ENCODE results near the gene RPS6KA5.
"Not testable (repeated sequence)": the region's sequence is repeated elsewhere in the genome, so short reads cannot be mapped to it uniquely, and the experiment has no call there.

Gene RPS6KA5

DNA sequence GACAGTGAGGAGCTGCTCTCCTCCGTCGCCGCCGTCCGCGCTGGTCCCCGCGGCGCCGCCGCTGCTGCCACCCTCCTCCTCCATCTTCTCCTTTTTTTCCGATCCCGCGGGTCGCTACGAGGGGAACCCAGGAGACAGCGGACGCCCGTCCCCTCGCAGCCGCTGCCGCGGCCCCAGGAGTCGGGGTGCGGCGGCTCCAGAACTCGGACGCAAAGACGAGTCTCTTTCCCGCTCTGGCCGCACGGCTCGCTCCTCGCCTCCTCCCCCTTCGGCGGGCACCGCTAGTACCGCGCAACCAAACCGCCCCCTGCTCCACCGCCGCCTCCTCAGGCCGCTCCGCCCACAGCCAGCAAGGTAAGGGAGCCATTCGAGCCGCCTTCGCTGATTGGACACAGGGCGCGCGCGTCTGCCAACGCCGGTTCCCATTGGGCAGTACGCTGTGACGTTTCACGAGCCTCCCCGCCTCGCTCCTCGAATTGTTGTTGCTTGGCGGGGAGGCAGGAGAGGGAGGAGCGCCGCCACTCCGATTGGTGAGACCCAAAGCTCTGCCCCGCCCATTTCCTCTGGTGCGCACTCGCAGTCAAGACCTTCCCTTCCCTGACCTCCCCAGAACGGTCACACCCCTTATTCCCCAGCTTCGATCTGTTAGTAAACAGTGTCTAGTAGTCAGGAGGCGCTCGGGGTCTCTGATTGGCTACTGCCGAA is at the start of gene RPS6KA5:
TSS of gene RPS6KA5 (minus strand) at position 291 of the 705 bp plus-strand sequence. CDS start at position 84, 207 bp downstream.
- no peaks in the 10 kb centered on the region for H3K9me3 Mint-ChIP-seq
- H3K27me3 Mint-ChIP-seq (ENCODE audit: low read depth) = no peaks in the 10 kb centered on the region
- peak within 1 kb of the TSS; percentile 64 for H3K27ac Mint-ChIP-seq
- H3K36me3 Mint-ChIP-seq (ENCODE audit: low read depth) = peaks cover 47% of the 10 kb centered on the region
- peaks cover 54% of the 10 kb centered on the region for H3K4me1 Mint-ChIP-seq (ENCODE audit: low read depth)
- peak; percentile 100 for DNase-seq (ENCODE audit: low spot score)
- peak within 1 kb of the TSS; percentile 86 for H3K4me3 Mint-ChIP-seq

DNA sequence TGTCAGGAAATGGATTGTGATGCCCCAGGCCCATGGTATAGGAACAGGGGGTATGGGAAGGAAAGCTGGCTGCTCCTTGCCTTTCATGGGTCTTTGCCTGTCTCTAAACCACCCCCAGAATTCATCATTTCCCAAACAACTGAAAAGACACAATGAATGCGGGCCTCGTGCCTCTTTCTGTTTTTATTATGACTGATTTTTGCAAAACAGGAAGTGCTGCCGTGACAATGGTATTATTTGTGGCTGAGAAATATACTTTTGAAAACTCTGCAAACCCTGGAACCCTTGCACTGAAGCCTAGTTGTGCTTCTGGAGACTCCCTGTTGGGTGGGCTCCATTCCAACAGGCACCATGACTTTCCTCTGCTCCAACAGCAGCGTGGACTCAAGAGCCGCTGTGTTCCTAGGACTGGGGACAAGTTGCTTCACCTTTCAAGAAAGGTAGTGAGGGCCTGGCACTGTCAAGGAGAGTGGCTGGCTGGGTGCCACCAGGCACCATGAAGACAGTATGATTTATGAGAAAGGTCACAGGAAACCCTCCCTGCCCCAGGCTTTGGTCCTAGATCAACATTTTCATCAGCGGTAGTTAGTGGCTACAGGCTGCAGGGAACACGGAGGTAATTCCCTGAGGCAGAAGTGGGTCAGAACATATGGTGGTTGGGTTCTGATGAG is 48.6 kb upstream of the RPS6KA5 start:
- H3K27ac Mint-ChIP-seq = peak overlapping the region; percentile 96
- H3K4me3 Mint-ChIP-seq = peak overlapping the region; percentile 44
- peaks cover 16% of the 10 kb centered on the region for H3K36me3 Mint-ChIP-seq (ENCODE audit: low read depth)
- H3K9me3 Mint-ChIP-seq = no peaks in the 10 kb centered on the region
- no peaks in the 10 kb centered on the region for H3K27me3 Mint-ChIP-seq (ENCODE audit: low read depth)
- peak; percentile 40 for DNase-seq (ENCODE audit: low spot score)
- H3K4me1 Mint-ChIP-seq (ENCODE audit: low read depth) = peaks cover 49% of the 10 kb centered on the region

DNA sequence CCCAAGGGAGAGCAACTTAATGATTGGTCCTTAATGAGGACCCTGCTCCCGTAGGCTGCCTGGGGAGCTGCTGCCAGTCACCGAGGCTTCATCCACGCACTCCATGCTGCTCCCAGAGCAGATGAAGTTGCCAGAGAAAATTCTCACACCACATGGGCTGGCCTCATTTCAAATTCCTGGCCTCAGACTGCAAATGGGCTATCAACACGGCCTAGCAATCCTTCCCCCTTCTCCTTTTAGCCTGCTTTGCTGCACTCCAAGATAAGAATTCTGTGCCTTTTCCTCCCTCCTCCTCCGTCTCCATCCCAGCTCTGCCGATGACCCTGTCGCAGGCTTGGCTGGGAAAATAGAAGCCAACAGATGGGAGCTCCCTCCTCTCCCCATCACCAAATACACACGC is 42.7 kb upstream of the RPS6KA5 start:
- no peaks in the 10 kb centered on the region for H3K27me3 Mint-ChIP-seq (ENCODE audit: low read depth)
- no peak overlapping the region for H3K4me3 Mint-ChIP-seq
- DNase-seq (ENCODE audit: low spot score) = no peak
- peaks cover 9% of the 10 kb centered on the region for H3K36me3 Mint-ChIP-seq (ENCODE audit: low read depth)
- no peaks in the 10 kb centered on the region for H3K9me3 Mint-ChIP-seq
- H3K4me1 Mint-ChIP-seq (ENCODE audit: low read depth) = peaks cover 29% of the 10 kb centered on the region
- H3K27ac Mint-ChIP-seq = no peak overlapping the region

DNA sequence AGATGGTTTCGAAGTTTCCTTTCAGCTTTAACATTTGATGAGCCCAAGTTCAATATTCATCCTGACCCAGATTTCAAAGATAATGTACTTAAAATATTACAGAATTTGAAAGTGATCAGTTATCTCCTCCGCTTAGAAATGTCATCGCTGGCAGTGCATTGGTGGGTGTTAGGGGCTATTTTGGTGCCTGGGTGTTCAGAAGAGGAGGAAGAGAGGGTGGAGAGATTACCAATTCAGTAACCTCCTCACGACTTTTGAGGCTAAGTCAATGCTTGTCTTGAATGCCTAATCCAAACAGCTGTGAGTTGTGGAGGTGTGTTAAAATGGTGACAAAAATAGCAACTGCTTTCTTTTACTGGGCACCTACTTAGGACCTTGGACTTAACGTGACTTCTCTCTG is 39.7 kb upstream of the RPS6KA5 start:
- Mint-ChIP-seq H3K27ac (peak overlapping the region; percentile 76), H3K4me3 (peak overlapping the region; percentile 45), H3K9me3 (no peaks in the 10 kb centered on the region), H3K4me1 (ENCODE audit: low read depth) (peaks cover 24% of the 10 kb centered on the region), H3K36me3 (ENCODE audit: low read depth) (peaks cover 9% of the 10 kb centered on the region), H3K27me3 (ENCODE audit: low read depth) (no peaks in the 10 kb centered on the region)
- peak; percentile 65 for DNase-seq (ENCODE audit: low spot score)

DNA sequence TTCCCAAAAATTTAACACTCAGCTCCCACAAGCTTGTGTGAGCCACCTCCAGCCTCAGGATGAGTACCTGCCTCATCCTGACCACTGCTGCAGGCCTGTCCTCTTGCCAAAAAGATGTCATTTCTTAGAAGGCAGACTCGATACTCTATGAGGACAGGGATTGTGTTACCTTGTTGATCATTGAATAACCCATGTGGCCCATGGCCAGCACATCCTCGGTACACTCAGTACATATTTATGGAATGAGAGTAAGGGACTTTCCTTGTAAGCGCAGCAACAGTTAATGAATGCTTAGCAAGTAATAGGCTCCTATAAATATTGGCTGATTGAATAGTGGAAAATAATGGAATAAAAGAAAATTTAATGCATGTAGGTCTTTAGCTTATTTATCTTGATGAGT is 38.1 kb upstream of the RPS6KA5 start:
- Mint-ChIP-seq H3K4me1 (ENCODE audit: low read depth) (peaks cover 23% of the 10 kb centered on the region), H3K27ac (no peak overlapping the region), H3K27me3 (ENCODE audit: low read depth) (no peaks in the 10 kb centered on the region), H3K36me3 (ENCODE audit: low read depth) (peaks cover 9% of the 10 kb centered on the region), H3K4me3 (no peak overlapping the region), H3K9me3 (no peaks in the 10 kb centered on the region)
- DNase-seq (ENCODE audit: low spot score) = no peak

DNA sequence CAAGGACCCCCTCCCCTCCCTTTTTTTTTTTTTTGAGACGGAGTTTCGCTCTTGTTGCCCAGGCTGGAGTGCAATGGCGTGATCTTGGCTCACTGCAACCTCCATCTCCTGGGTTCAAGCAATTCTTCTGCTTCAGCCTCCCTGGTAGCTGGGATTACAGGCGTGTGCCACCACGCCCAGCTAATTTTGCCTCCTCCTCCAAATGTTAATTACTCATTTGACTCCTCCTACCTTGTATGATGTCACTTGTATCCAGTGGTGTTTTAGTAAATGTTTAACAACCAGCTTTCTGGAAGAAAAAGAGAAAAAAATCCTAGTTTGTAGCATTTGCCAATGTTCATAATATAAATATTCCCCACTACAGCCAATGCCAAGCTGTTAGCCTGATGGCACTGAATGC is 37.2 kb upstream of the RPS6KA5 start:
- H3K4me1 Mint-ChIP-seq (ENCODE audit: low read depth) = peaks cover 19% of the 10 kb centered on the region
- H3K36me3 Mint-ChIP-seq (ENCODE audit: low read depth); DNase-seq (ENCODE audit: low spot score); H3K27ac Mint-ChIP-seq; H3K4me3 Mint-ChIP-seq; H3K9me3 Mint-ChIP-seq; H3K27me3 Mint-ChIP-seq (ENCODE audit: low read depth): not testable (repeated sequence)

DNA sequence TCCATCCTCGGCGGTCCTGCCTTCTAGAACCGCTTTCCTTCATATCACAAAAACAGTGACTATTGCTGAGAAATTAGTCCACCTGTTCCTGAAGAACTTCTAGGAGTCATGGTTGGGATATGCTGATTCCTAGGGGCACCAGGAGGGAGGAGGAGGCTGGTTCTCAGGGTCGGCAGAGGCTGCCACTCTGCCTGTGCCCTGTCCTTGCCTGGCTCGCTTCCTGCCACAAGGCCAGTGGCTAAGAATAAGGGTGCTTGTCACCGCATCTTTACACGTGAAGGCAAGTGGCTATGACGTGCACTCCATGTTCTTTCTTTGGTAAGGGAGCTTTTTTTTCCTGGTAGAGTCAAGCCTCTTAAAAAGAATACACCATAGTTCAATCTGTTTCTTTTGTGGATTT is 34.7 kb upstream of the RPS6KA5 start:
- no peak for DNase-seq (ENCODE audit: low spot score)
- no peak overlapping the region for H3K27ac Mint-ChIP-seq
- H3K27me3 Mint-ChIP-seq (ENCODE audit: low read depth) = no peaks in the 10 kb centered on the region
- H3K36me3 Mint-ChIP-seq (ENCODE audit: low read depth) = peaks cover 5% of the 10 kb centered on the region
- peaks cover 15% of the 10 kb centered on the region for H3K4me1 Mint-ChIP-seq (ENCODE audit: low read depth)
- H3K4me3 Mint-ChIP-seq = no peak overlapping the region
- no peaks in the 10 kb centered on the region for H3K9me3 Mint-ChIP-seq

DNA sequence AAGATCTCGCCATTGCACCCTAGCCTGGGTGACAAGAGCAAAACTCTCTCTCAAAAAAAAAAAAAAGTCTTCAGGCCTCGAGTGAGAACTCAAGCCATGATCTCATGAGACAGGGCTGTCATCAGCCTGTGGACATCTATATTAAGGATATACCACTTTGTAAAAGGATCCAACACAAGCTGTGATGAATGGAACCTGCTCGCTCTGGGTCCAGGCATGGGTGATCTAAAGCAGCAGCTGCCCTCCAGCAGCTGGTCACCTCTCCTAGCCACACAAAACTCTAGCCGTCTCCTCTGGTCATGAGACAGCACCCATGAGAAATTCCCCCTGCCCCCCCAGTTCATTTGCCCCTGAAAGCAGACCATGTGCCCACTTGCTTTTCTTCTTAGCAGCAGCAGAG is 34.3 kb upstream of the RPS6KA5 start:
- Mint-ChIP-seq H3K9me3 (no peaks in the 10 kb centered on the region), H3K4me3 (no peak overlapping the region), H3K27me3 (ENCODE audit: low read depth) (no peaks in the 10 kb centered on the region), H3K27ac (no peak overlapping the region), H3K36me3 (ENCODE audit: low read depth) (peaks cover 4% of the 10 kb centered on the region), H3K4me1 (ENCODE audit: low read depth) (peaks cover 12% of the 10 kb centered on the region)
- DNase-seq (ENCODE audit: low spot score) = no peak

DNA sequence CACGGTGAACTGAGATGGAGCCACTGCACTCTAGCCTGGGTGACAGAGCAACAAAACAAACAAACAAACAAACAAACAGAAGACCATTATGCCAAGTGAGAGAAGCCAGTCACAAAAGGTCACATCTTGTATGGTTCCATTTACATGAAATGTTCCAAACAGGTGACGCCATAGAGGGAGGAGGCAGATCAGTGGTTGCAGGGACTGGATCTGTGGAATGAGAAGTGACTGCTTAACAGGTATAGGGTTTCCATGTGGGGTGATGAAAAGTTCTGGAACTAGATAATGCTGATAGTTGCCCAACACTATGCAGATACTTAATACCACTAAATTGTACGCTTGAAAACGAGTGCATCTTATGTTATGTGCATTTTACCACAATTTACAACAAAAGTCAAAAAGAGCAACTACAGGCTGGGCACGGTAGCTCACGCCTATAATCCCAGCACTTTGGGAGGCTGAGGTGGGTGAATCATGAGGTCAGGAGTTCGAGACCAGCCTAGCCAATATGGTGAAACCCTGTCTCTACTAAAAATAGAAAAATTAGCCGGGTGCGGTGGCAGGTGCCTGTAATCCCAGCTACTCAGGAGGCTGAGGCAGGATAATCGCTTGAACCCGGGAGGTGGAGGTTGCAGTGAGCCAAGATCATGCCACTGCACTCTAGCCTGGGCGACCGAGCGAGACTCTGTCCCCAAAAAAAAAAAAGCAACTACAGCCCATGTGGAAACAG is 33.5 kb upstream of the RPS6KA5 start:
- H3K4me3 Mint-ChIP-seq; DNase-seq (ENCODE audit: low spot score); H3K27ac Mint-ChIP-seq; H3K4me1 Mint-ChIP-seq (ENCODE audit: low read depth); H3K27me3 Mint-ChIP-seq (ENCODE audit: low read depth); H3K36me3 Mint-ChIP-seq (ENCODE audit: low read depth); H3K9me3 Mint-ChIP-seq: not testable (repeated sequence)

DNA sequence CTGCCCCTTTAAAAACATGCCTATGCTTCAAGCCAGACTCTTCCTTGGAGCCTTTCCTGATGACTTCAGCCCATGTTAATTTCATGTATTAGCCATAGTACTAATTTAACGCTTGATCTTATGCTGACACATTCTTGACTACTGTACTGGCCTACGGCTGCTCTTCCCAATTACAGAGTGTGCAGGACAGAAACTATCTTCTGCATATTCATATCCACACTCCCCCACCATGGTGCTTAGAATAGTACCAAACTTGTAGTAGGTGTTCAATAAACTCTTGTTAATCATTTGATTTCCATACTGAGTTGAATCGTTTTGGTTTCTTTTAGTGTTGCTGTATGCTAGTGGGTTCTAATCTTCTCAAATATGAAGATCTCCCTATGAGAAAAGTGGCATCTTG is 31.6 kb upstream of the RPS6KA5 start:
- H3K9me3 Mint-ChIP-seq = no peaks in the 10 kb centered on the region

DNA sequence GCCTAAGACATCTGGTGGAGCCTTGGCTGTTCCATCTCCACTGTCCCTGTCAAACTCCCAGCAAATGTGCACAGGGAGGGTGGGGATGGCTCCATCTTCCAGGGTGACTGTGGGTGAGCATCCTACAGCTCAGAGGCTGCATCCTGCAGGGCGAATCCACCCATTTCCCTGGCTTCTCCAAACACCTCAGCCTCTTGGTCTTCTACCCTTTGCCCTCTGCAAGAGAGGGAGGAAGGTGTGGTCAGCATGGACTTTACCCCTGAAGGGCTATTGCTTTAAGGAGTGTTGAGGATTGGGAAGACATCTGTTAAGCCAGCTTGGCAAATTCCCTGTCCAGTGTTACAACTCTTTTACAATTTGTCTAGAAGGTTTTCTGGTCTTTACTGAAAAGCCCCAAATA is 30.3 kb upstream of the RPS6KA5 start:
- no peaks in the 10 kb centered on the region for H3K27me3 Mint-ChIP-seq (ENCODE audit: low read depth)
- DNase-seq (ENCODE audit: low spot score) = no peak
- H3K36me3 Mint-ChIP-seq (ENCODE audit: low read depth) = no peaks in the 10 kb centered on the region
- no peak overlapping the region for H3K4me3 Mint-ChIP-seq
- peaks cover 20% of the 10 kb centered on the region for H3K4me1 Mint-ChIP-seq (ENCODE audit: low read depth)
- H3K27ac Mint-ChIP-seq = no peak overlapping the region
- no peaks in the 10 kb centered on the region for H3K9me3 Mint-ChIP-seq

More for the DNA sequence above, 31.6 kb upstream of the RPS6KA5 start:
- DNase-seq (ENCODE audit: low spot score) = no peak
- peaks cover 1% of the 10 kb centered on the region for H3K36me3 Mint-ChIP-seq (ENCODE audit: low read depth)
- H3K27ac Mint-ChIP-seq = no peak overlapping the region
- H3K27me3 Mint-ChIP-seq (ENCODE audit: low read depth) = no peaks in the 10 kb centered on the region
- H3K4me1 Mint-ChIP-seq (ENCODE audit: low read depth) = peaks cover 19% of the 10 kb centered on the region
- no peak overlapping the region for H3K4me3 Mint-ChIP-seq

DNA sequence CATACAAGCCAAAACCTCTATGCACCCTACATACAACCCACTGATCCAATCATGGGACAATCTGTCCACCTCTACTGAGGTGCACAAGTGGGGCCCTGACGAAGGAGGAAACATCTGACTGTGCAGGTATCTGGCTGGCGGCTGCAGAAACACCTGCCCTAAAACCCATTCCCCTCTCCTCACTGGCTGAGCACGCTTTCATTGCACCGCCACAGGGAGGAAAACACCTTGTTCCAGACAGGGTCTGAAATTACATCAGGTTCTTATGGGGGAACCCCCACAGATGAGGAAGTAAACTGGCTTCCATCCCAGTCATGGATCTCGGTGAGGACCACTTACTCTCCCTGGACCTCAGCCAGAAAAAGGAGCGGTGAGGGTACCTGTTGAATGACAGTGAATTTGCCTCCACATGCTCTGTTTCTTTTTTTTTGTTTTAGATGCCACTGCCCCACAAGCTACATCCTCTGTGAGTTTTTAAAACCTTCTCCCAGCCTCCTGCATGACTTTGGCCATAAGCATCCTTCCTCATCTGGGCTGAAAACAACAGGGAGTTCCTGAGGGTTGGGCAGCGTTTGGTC is 29.6 kb upstream of the RPS6KA5 start:
- H3K27me3 Mint-ChIP-seq (ENCODE audit: low read depth) = no peaks in the 10 kb centered on the region
- no peaks in the 10 kb centered on the region for H3K9me3 Mint-ChIP-seq
- H3K4me1 Mint-ChIP-seq (ENCODE audit: low read depth) = peaks cover 22% of the 10 kb centered on the region
- no peak for DNase-seq (ENCODE audit: low spot score)
- peaks cover 2% of the 10 kb centered on the region for H3K36me3 Mint-ChIP-seq (ENCODE audit: low read depth)
- no peak overlapping the region for H3K4me3 Mint-ChIP-seq
- no peak overlapping the region for H3K27ac Mint-ChIP-seq

DNA sequence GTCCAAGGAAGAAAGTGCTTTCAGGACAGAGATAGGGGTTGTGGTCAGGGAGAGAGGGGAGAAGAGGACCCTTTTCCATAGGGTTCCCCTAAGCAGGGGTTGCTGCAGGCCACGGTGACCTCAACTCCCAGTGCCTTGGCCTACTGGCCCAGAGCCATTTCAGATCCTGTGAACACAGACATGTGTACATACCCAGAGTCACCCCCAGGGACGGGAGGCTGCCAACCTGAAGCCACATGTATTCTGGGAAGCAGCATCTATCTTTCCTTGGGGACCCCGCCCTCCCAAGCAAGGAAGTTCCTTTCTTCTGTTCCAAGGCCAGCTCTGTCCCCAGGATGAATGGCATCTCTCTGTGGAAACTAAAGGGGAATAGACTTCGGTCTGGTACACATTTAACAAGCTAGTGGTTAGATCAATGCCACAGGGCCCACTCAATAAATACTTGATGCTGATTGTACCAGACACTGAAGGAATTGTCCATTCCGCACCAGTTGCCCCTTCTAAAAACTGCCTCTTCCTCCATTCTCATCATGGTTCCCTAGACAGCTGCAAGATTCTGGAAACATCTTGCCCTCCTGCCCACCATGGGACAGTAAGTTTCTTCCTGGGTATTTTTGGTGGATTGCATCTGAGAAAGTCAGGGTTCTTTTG is 28.3 kb upstream of the RPS6KA5 start:
- Mint-ChIP-seq H3K4me1 (ENCODE audit: low read depth) (peaks cover 22% of the 10 kb centered on the region), H3K4me3 (no peak overlapping the region), H3K27me3 (ENCODE audit: low read depth) (no peaks in the 10 kb centered on the region), H3K27ac (no peak overlapping the region), H3K36me3 (ENCODE audit: low read depth) (peaks cover 7% of the 10 kb centered on the region), H3K9me3 (no peaks in the 10 kb centered on the region)
- DNase-seq (ENCODE audit: low spot score) = no peak

Data from T-helper 2 cell treated with Interferon-gamma antibody and Interleukin-4, amounts not matched to agents 5 μg/mL and 100 μg/mL, for 36 hours (primary cell).